Mesothelial cell of epicardium (in vitro differentiated cells): ENCODE measurements around the gene CTNNA3. TPM values are rescaled to one million over a fixed set of nuclear protein-coding genes. Genes with fewer than 3 reads are reported as not detected.

ENCODE experiments used
- DNase-seq, 2 experiments: peaks; one replicate each; pipeline ENCODE4 v3.0.0; 2021; ENCODE audit warnings: low spot score in 2 of 2; ENCODE audit not compliant: unreplicated experiment in 2 of 2
- H3K27ac Mint-ChIP-seq: 2 replicates; pipeline ENCODE4 v1.8.0; 2021; ENCODE audit warnings: mixed read lengths
- H3K27me3 Mint-ChIP-seq: 2 replicates; pipeline ENCODE4 v1.8.0; 2021; ENCODE audit warnings: low read depth, mixed read lengths
- H3K36me3 Mint-ChIP-seq: 2 replicates; pipeline ENCODE4 v1.8.0; 2021; ENCODE audit warnings: mixed read lengths
- H3K4me1 Mint-ChIP-seq: 2 replicates; pipeline ENCODE4 v1.8.0; 2021; ENCODE audit warnings: mixed read lengths
- H3K4me3 Mint-ChIP-seq: 2 replicates; pipeline ENCODE4 v1.8.0; 2021; ENCODE audit warnings: mild to moderate bottlenecking, moderate library complexity, mixed read lengths
- H3K9me3 Mint-ChIP-seq: 2 replicates; pipeline ENCODE4 v1.8.0; 2021; ENCODE audit warnings: mixed read lengths
- total RNA-seq: library from RNA; stranded (reverse); gene quantifications from 3 replicates; pipeline ENCODE4 v1.2.1, GENCODE V29; 2021
- TF ChIP-seq, protein P1 (sequence below): fragments of 200-600 bp; sonication (generic); IDR thresholded peaks from one replicate; pipeline ENCODE4 v1.5.0; 2021; ENCODE audit warnings: antibody characterized with exemption; ENCODE audit not compliant: unreplicated experiment

Gene CTNNA3
- total RNA-seq, 1 donor from 2014 or later = 14.2 TPM

- H3K27ac Mint-ChIP-seq = no peak overlapping the region
- DNase-seq = no peak
- no peaks in the 10 kb centered on the region for H3K9me3 Mint-ChIP-seq
- no peak overlapping the region for H3K4me3 Mint-ChIP-seq
- no peaks in the 10 kb centered on the region for H3K36me3 Mint-ChIP-seq
- TF ChIP-seq, protein P1, sequence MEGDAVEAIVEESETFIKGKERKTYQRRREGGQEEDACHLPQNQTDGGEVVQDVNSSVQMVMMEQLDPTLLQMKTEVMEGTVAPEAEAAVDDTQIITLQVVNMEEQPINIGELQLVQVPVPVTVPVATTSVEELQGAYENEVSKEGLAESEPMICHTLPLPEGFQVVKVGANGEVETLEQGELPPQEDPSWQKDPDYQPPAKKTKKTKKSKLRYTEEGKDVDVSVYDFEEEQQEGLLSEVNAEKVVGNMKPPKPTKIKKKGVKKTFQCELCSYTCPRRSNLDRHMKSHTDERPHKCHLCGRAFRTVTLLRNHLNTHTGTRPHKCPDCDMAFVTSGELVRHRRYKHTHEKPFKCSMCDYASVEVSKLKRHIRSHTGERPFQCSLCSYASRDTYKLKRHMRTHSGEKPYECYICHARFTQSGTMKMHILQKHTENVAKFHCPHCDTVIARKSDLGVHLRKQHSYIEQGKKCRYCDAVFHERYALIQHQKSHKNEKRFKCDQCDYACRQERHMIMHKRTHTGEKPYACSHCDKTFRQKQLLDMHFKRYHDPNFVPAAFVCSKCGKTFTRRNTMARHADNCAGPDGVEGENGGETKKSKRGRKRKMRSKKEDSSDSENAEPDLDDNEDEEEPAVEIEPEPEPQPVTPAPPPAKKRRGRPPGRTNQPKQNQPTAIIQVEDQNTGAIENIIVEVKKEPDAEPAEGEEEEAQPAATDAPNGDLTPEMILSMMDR = no peak
- H3K27me3 Mint-ChIP-seq = peaks cover 5% of the 10 kb centered on the region
- peaks cover 14% of the 10 kb centered on the region for H3K4me1 Mint-ChIP-seq
These were observed 982.6 kb downstream of the CTNNA3 start for GRCh38 chr10:66713387-66713786.

- H3K27me3 Mint-ChIP-seq = no peaks in the 10 kb centered on the region
- H3K27ac Mint-ChIP-seq = no peak overlapping the region
- TF ChIP-seq, protein P1 = no peak
- H3K4me1 Mint-ChIP-seq = no peaks in the 10 kb centered on the region
- H3K9me3 Mint-ChIP-seq = peaks cover under 1% of the 10 kb centered on the region
- H3K4me3 Mint-ChIP-seq = no peak overlapping the region
- no peaks in the 10 kb centered on the region for H3K36me3 Mint-ChIP-seq
- no peak for DNase-seq
These were observed 997.9 kb downstream of the CTNNA3 start for GRCh38 chr10:66698069-66698468.

DNA sequence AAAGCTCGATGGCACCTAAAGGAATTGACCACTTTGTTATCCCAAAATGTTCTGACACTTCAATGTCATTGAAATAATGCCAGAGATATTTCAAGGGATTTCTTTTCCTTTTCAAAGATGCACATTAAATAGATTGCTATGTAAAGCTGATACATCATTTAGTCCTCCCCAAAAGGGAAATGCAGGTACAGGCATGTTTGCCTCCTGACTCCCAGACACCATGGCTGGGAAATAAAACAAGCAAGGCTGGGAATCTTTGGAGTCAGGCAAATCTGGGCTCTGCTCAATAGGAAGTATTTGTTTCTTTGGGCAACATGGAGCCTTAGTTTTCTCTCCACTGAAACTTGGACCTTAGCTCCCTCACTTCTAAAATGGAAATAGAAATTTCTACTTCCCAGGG lies 1000.9 kb downstream of the CTNNA3 start:
- peaks cover 12% of the 10 kb centered on the region for H3K9me3 Mint-ChIP-seq
- no peaks in the 10 kb centered on the region for H3K4me1 Mint-ChIP-seq
- no peak overlapping the region for H3K4me3 Mint-ChIP-seq
- no peaks in the 10 kb centered on the region for H3K27me3 Mint-ChIP-seq
- no peak overlapping the region for H3K27ac Mint-ChIP-seq
- TF ChIP-seq, protein P1 = no peak
- peaks cover 3% of the 10 kb centered on the region for H3K36me3 Mint-ChIP-seq
- no peak for DNase-seq

- H3K4me1 Mint-ChIP-seq = no peaks in the 10 kb centered on the region
- TF ChIP-seq, protein P1 = no peak
- H3K27me3 Mint-ChIP-seq = peaks cover 4% of the 10 kb centered on the region
- H3K4me3 Mint-ChIP-seq = no peak overlapping the region
- DNase-seq = no peak
- H3K36me3 Mint-ChIP-seq = no peaks in the 10 kb centered on the region
- H3K9me3 Mint-ChIP-seq = peaks cover 6% of the 10 kb centered on the region
- H3K27ac Mint-ChIP-seq = no peak overlapping the region
These were observed 1011.4 kb downstream of the CTNNA3 start for GRCh38 chr10:66684581-66684980.

- H3K27ac Mint-ChIP-seq = no peak overlapping the region
- peaks cover 4% of the 10 kb centered on the region for H3K27me3 Mint-ChIP-seq
- peaks cover 5% of the 10 kb centered on the region for H3K9me3 Mint-ChIP-seq
- no peaks in the 10 kb centered on the region for H3K36me3 Mint-ChIP-seq
- H3K4me3 Mint-ChIP-seq = no peak overlapping the region
- TF ChIP-seq, protein P1 = no peak
- DNase-seq = no peak
- H3K4me1 Mint-ChIP-seq = peaks cover 9% of the 10 kb centered on the region
These were observed 1015.1 kb downstream of the CTNNA3 start for GRCh38 chr10:66680886-66681285.

GRCh38 chr10:66678521-66678920 lies 1017.5 kb downstream of the CTNNA3 start:
- no peak overlapping the region for H3K27ac Mint-ChIP-seq
- H3K9me3 Mint-ChIP-seq = peaks cover 5% of the 10 kb centered on the region
- H3K27me3 Mint-ChIP-seq = peaks cover 4% of the 10 kb centered on the region
- no peak for DNase-seq
- H3K4me1 Mint-ChIP-seq = peaks cover 16% of the 10 kb centered on the region
- no peak overlapping the region for H3K4me3 Mint-ChIP-seq
- TF ChIP-seq, protein P1 = no peak
- no peaks in the 10 kb centered on the region for H3K36me3 Mint-ChIP-seq
